Measurements from ENCODE around the gene BCORL1. TPM values are rescaled to one million over a fixed set of nuclear protein-coding genes. Genes with fewer than 3 reads are reported as not detected.
A peak's percentile ranks its signal among the peaks of the same experiment; 100 is the strongest.

Gene BCORL1
- total RNA-seq, 1 experiment from 2014 or later, result 30.8 TPM

- no peak overlapping the region for H3K4me3 ChIP-seq (replicated peaks in 1 of 2; ENCODE audit: low read depth in 1 of 2, low read length in 2 of 2)
- POLR2A ChIA-PET, result no interaction called here
- intact Hi-C loops (cut with micrococcal nuclease), result no loop called here
- H3K27me3 ChIP-seq (ENCODE audit: insufficient read depth, low read length), result no peaks in the 10 kb centered on the region
- ATAC-seq (no peak), DNase-seq (ENCODE audit: low read depth, low spot score) (no peak)
- H3K27ac ChIP-seq (ENCODE audit: low read depth, low read length), result no peak overlapping the region
- H3K4me1 ChIP-seq (ENCODE audit: control insufficient read depth in 1 of 2, insufficient read depth in 2 of 2, low read length in 2 of 2), result peaks cover 9 to 31% of the 10 kb centered on the region in 2 experiments
- RAD21 ChIA-PET (ENCODE audit: low non-redundant PET in 1 of 2, low total read pairs in 2 of 2, uncharacterized antibody in 2 of 2, unreplicated experiment in 2 of 2), result no interaction called here
- no peaks in the 10 kb centered on the region for H3K79me2 ChIP-seq (ENCODE audit: insufficient read depth, low read length)
- no TSS peak for BruUV-seq (replicated peaks)
- TF ChIP-seq JUND (IDR thresholded peaks at IDR 0.05) (no peak), EZH2 (IDR thresholded peaks at IDR 0.05) (no peak), ZNF274 (IDR thresholded peaks at IDR 0.05; ENCODE audit: low read depth, low read length) (no peak), EZH2phosphoT487 (IDR thresholded peaks at IDR 0.05; ENCODE audit: borderline replicate concordance) (no peak)
- no peak overlapping the region for H2AFZ ChIP-seq (ENCODE audit: low read depth, low read length, poor library complexity, severe bottlenecking)
- H3K36me3 ChIP-seq (ENCODE audit: control insufficient read depth in 1 of 2, insufficient read depth in 2 of 2, low read length in 2 of 2), result no peaks in the 10 kb centered on the region
- H3K9ac ChIP-seq (ENCODE audit: low read length), result no peak overlapping the region
- no peaks in the 10 kb centered on the region for H3K9me3 ChIP-seq (ENCODE audit: control insufficient read depth in 1 of 2, insufficient read depth in 1 of 2, low read depth in 1 of 2, low read length in 2 of 2)
- H3K9me2 ChIP-seq (ENCODE audit: insufficient read depth), result no peaks in the 10 kb centered on the region
- H3K4me2 ChIP-seq (ENCODE audit: low read length), result no peak overlapping the region
- CTCF ChIA-PET, result no interaction called here
- no peaks in the 10 kb centered on the region for H4K20me1 ChIP-seq (ENCODE audit: insufficient read depth)
These were observed 23.0 kb upstream of the BCORL1 start for GRCh38 chrX:129959493-129959832.

GRCh38 chrX:129961180-129962083 is 21.0 kb upstream of the BCORL1 start:
- ATAC-seq, result peak; percentile 87
- H3K9me2 ChIP-seq (ENCODE audit: insufficient read depth), result no peaks in the 10 kb centered on the region
- intact Hi-C loops (cut with micrococcal nuclease), result no loop called here
- no peak overlapping the region for H2AFZ ChIP-seq (ENCODE audit: low read depth, low read length, poor library complexity, severe bottlenecking)
- H3K9ac ChIP-seq (ENCODE audit: low read length), result peak overlapping the region; percentile 44
- ChIA-PET POLR2A (interaction anchor here (0.8 kb wide), 1 partner anchor 30 kb away, joined by 3 read pairs; no protein-coding TSS in a partner anchor), RAD21 (ENCODE audit: low non-redundant PET in 1 of 2, low total read pairs in 2 of 2, uncharacterized antibody in 2 of 2, unreplicated experiment in 2 of 2) (no interaction called here), CTCF (no interaction called here)
- H3K79me2 ChIP-seq (ENCODE audit: insufficient read depth, low read length), result no peaks in the 10 kb centered on the region
- H3K27ac ChIP-seq (ENCODE audit: low read depth, low read length), result peak overlapping the region; percentile 55
- no peaks in the 10 kb centered on the region for H4K20me1 ChIP-seq (ENCODE audit: insufficient read depth)
- H3K27me3 ChIP-seq (ENCODE audit: insufficient read depth, low read length), result no peaks in the 10 kb centered on the region
- H3K9me3 ChIP-seq (ENCODE audit: control insufficient read depth in 1 of 2, insufficient read depth in 1 of 2, low read depth in 1 of 2, low read length in 2 of 2), result no peaks in the 10 kb centered on the region
- DNase-seq (ENCODE audit: low read depth, low spot score), result peak; percentile 12
- TSS peak; percentile 84 for BruUV-seq (replicated peaks)
- peaks cover 9 to 31% of the 10 kb centered on the region in 2 experiments for H3K4me1 ChIP-seq (ENCODE audit: control insufficient read depth in 1 of 2, insufficient read depth in 2 of 2, low read length in 2 of 2)
- H3K36me3 ChIP-seq (ENCODE audit: control insufficient read depth in 1 of 2, insufficient read depth in 2 of 2, low read length in 2 of 2), result no peaks in the 10 kb centered on the region
- no peak for TF ChIP-seq MAX (IDR thresholded peaks at IDR 0.05)
- peak; percentile 67 for TF ChIP-seq POLR2AphosphoS5 (IDR thresholded peaks at IDR 0.05; ENCODE audit: low read depth, low read length)
- TF ChIP-seq ZFX (IDR thresholded peaks at IDR 0.05), result no peak
- TF ChIP-seq RAD21 (IDR thresholded peaks at IDR 0.05; ENCODE audit: low read depth), result no peak
- TF ChIP-seq SIN3A (IDR thresholded peaks at IDR 0.05; ENCODE audit: low read depth), result no peak
- peak overlapping the region; percentile 87 for H3K4me2 ChIP-seq (ENCODE audit: low read length)
- H3K4me3 ChIP-seq (replicated peaks in 1 of 2; ENCODE audit: low read depth in 1 of 2, low read length in 2 of 2), result peak overlapping the region; percentile 32 to 51
